GM21825 (cell line): ENCODE data around the gene FRG2.
"Not testable (repeated sequence)": the region's sequence is repeated elsewhere in the genome, so short reads cannot be mapped to it uniquely, and the experiment has no call there.

ENCODE experiments used
- ATAC-seq: cut with Tn5 transposase; IDR thresholded peaks from one replicate; pipeline ENCODE4 v1.9.1; 2021; ENCODE audit warnings: mild to moderate bottlenecking, moderate library complexity; ENCODE audit not compliant: unreplicated experiment

Gene FRG2

DNA sequence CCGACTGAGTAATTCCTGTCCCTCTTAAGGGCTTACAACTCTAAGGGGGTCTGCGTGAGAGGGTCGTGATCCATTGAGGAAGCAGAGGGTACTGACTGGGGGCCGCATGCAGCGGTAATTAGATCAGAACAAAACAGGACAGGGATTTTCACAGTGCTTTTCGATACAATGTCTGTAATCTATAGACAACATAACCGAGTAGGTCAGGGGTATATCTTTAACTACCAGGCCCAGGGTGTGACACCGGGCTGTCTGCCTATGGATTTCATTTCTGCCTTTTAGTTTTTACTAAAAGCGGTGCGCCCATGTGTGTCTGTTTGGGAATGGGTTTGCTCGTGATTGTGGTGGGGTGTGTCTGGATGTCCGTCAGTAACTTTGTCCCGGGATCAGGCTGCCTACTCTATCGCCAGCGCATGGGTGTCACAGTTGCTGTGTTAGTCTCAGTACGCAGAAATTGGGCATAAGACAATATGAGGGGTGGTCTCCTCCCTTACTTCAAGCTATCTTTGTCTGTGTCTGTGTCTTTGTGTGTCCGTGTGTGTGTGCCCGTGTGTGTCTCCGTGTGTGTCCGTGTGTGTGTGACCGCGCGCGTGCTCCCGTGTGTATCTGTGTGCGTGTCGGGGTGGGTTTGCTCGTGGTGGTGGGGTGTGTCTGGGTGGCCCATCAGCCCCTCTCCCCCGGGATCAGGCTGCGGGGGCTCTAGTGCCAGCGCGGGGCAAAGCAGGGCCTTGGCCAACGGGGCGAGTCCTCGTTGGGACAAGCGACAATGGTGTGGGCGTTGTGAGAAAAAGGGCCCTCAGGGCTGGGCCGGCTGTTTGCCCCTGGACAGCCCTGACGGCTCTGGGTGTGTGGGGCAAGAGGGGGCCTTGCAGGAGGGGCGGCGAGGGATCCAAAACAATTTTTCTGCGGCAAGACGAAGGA lies 10.4 kb downstream of the FRG2 start:
- no peak for ATAC-seq

DNA sequence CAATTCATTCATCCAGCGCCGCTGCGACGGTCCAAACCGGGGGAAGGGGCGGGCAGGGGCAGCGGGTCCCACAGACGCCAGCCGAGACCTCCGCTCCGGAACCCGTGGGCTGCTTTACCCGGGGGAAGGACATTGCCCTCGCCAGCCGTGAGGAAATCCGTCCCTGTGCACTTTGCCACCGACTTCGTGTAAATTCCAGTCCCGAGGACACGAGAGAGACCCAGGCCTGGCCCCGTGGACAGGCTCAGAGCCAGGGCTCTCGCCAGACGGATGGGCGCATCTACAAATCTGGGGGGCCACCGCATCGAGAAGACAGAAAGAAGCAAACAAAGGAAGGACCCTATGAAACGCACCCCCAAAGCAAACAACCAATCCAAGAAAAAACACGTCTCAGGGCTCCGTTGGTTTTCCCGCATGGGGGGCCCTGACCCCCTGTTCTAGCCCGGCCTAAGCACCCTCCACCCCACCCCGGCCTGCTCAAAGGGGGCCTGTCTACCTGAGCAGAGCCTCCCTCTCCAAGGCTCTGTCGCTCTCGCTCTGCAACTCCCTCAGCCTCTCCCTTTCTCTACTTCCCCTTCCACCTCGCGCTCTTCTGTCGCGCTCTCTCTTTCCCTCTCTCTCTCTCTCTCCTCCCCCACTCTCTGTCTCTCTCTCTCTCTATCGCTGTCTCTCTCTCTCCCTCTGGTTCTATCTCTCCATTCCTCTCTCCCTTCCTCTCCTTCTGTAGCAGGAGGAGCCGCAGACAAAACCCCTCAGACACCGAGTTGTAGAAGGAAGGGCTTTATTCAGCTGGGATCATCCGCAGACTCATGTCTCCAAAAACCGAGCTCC lies 11.3 kb downstream of the FRG2 start:
- no peak for ATAC-seq

DNA sequence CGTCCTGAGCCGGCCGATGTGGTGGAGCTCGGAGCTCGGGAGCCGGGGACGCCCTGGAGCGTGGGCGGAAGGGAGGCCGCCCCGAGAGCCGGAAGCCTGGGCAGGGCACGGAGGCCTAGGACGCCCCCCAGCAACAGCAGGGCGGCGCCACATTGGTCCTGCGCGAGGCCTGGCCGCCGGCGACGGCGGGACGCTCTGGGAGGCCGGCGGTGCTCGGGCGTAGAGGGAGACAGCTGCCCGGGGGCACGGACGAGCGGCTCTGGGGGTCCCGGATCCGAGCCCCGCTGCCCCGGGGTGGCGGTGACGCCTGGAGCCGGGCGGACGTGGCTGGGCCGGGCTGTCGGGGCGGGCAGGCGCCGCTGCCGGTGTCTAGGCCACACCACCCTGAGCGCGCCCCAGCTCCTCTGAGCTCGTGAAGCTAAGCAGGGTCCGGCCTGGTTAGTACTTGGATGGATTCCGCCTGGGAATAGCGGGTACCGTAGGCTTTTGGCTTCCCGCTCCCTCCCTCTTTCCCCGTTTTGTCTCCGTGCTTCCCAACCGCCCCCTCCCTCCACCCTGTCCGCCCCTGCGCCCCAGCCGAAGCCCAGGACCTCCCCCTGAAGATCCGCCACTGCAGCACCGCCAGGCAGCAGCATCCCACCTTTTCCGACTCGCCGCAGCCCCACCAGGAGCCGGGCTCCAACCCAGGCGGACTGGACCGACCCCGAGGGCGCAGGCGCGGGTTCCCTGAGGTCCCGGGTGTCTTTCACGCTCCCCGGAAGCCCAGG lies 12.1 kb downstream of the FRG2 start:
- ATAC-seq, result no peak

DNA sequence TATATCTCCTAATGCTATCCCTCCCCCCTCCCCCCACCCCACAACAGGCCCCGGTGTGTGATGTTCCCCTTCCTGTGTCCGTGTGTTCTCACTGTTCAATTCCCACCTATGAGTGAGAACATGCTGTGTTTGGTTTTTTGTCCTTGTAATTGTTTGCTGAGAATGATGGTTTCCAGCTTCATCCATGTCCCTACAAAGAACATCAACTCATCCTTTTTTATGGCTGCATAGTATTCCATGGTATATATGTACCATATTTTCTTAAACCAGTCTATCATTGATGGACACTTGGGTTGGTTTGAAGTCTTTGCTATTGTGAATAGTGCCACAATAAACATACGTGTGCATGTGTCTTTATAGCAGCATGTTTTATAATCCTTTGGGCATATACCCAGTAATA lies 37.1 kb downstream of the FRG2 start:
- ATAC-seq, result not testable (repeated sequence)

DNA sequence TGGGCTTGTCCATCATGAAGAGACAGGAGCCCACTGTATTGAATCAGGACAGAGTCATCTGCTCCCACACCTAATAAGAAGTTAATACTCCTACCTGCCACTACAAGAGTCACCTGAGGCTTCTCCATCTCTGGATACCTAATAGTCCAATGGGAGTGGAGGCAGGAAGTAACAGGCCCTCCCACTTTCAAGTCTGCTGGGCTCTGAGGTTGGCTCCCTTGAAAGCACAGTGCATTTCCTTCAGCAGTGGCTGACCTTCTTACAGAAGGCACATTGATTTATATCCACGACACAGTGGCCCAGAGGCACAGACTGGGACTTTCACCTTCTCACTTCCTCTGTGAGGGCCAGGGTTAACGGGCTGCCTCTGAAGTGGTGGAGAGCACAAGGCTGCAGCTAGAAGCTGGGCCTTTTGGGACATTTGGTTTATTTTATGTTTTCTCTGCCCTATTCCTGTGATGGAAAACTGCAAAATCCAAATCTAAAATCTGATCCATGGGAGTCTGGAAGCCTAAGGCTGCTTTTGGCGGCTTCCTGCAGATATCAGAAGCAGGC lies 38.1 kb downstream of the FRG2 start:
- ATAC-seq, result no peak

DNA sequence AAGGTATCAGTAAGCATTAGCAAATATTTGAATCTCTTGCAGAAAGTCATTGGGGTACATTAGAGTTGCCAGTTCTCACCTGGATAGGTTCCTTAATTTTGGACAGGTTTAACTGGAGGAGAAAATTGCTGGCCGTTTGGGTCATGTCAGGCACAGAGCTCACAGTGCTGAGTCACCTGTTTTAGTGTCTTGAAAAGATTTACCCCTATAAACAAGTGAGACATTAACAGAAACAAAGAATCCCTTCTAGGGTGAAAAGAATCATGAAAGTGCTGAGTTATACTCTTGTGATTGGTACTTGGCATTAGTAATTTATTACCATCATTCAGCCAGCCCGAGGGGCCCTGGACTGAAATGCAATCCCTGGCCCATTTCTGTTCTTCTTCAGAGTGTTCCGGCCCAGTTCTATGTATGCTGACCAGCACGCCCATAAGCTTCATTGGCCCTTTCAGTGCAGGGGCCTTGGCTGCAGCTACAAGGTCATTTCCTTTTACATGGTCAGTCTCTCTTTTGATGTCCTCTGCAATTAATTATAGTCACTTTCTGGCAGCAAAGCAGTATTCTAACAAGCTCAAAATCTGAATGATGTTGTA lies 41.3 kb downstream of the FRG2 start:
- not testable (repeated sequence) for ATAC-seq

DNA sequence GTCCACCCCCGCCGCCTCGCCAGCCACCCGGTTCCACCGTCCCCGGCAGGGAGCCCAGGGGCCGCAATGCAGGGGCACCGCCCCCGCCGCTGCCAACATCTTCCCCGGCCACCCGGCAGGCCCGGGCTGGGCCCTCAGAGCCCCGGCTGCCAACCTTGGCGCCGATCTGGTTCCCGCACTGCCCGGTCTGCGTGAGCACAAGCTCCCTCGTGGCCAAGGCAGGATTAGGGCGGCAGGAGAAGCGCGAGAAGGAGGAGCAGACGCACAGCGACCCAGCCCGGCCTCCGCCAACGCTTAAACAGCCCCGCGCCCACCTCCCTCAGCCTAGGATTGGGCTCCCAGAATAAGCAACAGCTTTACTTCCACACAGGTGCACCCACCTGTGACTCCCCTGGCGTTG lies 42.4 kb downstream of the FRG2 start:
- not testable (repeated sequence) for ATAC-seq

DNA sequence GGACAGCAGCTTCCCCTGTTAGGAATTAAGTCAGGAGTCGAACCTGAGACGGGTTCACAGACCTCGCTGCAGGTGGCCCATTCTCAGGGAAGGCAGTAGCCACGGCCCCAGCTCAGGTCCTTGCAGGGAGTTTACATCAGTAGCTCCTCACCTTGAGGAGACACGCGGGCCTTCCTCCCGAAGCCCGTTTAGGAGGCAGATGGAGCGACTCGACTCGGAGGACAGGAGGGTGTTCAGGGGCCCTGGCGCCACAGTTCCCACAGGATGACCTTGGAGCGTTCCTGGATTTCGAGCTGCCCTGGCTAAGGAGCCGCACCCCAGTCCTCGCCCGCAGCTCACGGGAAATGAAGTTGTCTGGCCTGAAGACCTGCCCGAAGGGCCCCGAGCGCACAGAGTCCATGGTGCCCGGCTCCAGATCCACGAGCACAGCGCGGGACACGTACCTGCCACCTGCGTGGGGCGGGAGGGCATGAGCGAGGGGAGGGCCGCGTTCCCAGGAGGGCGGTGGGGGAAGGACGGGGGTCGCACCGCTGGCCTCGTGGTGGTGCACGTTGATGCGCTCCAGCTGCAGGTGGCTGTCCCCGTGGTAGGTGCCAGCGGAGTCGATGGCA lies 43.0 kb downstream of the FRG2 start:
- ATAC-seq, result not testable (repeated sequence)

DNA sequence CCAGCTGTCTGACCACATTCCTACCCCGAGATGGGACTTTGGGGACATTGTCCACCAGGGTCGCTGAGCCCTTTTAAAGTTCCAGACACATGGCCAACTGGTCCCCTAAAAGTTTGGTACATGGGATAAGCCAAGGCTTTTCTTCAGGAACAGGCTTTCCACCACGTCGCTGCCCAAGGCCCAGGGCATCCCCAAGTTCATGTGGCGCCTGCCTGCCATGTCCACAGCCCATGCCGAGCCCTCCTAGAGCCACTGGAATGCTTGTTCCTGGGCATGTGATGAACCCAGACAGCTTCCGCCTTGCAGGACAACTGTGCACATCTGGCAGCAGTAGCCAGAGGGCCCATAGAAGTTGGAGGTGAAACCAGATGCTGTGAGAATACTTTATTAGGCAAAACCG lies 45.1 kb downstream of the FRG2 start:
- no peak for ATAC-seq

DNA sequence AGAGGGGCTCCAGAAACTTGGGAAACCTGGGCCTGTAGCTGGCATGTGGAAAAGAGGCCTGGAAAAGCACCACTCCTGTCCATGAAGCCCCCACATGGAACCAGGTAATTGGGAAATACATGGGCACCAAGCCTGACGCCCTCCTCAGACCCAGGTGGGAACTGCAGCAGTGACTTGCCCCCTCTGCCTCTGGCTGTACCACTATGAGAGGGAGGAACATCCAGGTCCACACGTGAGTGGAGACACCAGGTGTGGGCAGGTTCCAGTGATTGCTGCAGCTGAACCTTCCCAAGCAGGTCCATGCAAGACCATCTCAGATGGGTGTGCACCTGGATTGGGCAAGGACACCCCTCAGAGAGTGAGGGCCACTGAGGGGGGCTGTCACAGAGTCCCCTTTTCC lies 46.8 kb downstream of the FRG2 start:
- not testable (repeated sequence) for ATAC-seq

DNA sequence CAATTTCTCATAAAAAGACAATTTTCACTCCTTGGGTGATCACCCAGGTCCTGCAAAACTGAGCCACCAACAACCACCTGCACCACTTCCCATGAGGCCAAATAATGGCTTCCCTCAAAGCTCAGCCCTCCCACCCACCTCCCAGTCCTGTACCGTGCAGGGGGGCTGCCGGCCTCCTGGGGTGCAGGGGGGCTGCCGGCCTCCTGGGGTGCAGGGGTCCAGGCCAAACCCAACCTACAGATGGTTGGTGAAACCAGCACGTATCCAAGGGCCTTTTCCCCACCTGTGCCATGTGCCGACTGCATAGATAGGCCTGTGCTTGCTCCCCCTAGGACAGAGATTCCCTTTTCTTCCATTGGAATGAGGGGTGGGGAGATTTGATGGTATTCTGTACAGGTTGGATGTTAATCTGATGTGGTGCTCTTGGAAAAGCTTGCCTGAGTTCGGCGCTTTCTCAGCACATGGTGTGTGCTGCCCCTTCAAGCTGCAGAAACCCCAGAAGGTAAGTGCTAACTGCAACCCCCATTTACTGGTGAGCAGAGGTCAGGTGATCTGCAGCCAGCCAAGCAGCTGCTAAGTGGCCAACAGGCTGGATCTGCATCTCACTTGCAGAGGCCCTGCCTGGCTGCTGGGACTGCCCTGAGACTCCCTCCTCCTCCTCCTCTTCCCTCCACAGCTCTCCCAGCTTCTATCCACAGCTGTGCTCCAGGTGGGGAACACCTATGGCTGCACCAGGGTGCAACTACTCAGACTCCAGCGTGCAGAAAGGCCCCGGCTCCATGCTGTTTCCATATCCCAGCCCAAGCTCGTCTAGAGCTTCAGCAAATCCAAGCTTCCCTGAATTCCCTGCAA lies 47.6 kb downstream of the FRG2 start:
- ATAC-seq, result no peak
